Right renal cortex interstitium (tissue), 3 donors: ENCODE data around the gene PCNX2. TPM values are rescaled to one million over a fixed set of nuclear protein-coding genes. Genes with fewer than 3 reads are reported as not detected.
"Not testable (repeated sequence)": the region's sequence is repeated elsewhere in the genome, so short reads cannot be mapped to it uniquely, and the experiment has no call there.

Experiments
- DNase-seq, 3 donors: peaks; one replicate each; pipeline ENCODE4 v3.0.0-alpha.2; 2013; ENCODE audit warnings: low read depth in 3 of 3, low spot score in 2 of 3
- polyA plus RNA-seq, 3 donors: library from polyadenylated mRNA; unstranded; fragments of 120-200 nt; gene quantifications; one replicate each; pipeline ENCODE4 v1.2.1, GENCODE V29; 2013; ENCODE audit not compliant: insufficient read length in 3 of 3

Gene PCNX2
- polyA plus RNA-seq, 3 donors, result 9.4 to 13.1 (median 11.3) TPM

- DNase-seq, result no peak
Observed at GRCh38 chr1:233112186-233113008, 183.1 kb downstream of the PCNX2 start.

- no peak for DNase-seq
Observed at GRCh38 chr1:233111731-233112130, 183.8 kb downstream of the PCNX2 start.

DNA sequence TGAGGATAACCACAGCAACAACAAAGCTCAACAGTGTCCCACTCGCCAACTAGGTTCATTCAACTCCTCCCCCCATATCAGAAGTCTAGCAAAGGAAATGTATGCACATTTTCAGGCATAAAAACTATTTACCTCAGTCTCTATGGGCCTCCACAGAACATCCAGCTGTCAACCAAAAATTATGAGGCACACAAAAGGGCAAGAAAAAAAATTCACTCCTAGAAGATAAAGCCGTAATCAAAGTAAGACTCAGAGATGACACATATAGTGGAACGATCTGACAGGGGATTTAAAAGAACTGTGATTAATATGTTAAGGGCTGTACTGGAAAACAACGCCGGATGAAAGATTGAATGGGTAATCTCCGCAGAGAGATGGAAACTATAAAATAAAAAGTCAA, 186.4 kb downstream of the PCNX2 start:
- no peak for DNase-seq

DNA sequence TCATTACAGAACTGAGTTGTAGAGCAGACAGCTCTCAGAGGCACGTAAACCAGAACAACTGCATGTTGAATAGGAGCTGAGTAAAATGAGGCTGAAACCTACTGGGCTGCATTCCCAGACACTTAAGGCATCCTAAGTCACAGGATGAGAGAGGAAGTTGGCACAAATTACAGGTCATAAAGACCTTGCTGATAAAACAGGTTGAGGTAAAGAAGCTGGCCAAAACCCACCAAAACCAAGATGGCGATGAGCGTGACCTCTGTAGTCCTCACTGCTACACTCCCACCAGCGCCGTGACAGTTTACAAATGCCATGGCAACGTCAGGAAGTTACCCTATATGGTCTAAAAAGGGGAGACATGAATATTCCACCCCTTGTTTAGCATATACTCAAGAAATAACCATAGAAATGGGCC, 187.8 kb downstream of the PCNX2 start:
- DNase-seq, result not testable (repeated sequence)

DNA sequence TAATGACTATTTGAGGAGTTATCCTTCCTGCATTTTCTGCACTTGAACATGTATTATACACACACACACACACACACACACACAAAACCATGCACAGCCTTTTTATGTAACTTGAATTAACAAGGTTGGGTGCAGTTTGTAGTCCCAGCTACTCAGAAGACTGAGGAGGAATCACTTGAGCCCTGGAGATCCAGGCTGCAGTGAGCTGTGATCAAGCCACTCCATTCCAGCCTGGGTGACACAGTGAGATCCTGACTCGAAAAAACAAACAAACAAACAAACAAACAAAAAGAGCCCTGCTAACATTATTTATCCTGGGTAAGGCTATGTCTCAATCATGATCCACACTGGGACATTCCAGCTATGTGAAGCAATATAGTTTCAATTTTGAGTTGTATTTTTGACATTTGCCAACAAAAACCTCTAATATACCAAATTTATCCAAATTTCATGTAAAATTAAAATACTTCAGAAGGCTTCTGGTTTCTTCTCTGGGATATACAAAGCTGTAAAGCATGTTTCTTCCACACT, 188.3 kb downstream of the PCNX2 start:
- DNase-seq, result no peak

GRCh38 chr1:233105225-233105624, 190.3 kb downstream of the PCNX2 start:
- DNase-seq, result no peak

DNA sequence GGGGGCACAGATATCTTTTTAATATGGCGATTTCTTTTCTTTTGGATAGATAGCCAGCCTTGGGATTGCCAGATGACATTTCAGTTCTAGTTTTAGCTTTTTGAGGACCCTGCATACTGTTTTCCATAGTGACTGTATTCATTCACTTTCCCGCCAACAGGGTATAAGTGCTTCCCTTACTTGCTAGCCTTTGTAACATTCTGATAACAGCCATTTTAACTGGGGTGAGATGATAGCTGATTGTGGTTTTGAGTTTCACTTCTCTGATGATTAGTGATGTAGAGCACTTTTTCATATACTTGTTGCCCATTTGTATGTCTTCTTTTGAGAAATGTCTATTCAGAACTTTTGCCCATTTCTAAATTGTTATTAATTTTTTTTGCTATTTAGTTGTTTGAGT, 193.2 kb downstream of the PCNX2 start:
- DNase-seq, result no peak

- no peak for DNase-seq
Observed at GRCh38 chr1:233097959-233098580, 197.5 kb downstream of the PCNX2 start.

- DNase-seq, result no peak
Observed at GRCh38 chr1:233097546-233097945, 198.0 kb downstream of the PCNX2 start.

DNA sequence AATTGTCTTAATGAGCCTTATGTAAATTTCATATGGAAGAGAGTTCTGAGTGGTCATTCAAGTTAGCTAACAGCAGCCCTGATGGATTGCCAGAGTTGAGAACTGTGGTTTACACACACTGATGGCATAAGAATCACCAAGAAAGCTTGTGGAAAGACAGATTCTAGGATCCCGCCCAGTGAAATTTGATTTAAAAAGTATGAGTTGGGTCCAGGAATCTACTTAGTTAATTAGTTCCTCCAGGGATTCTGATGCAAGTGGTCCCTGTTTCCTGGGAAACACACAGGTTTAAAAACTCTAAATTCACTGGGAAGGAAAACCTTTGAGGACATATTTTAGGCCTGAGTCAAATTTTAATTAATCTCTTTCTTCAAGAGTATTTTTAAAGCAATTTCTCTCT, 200.8 kb downstream of the PCNX2 start:
- no peak for DNase-seq

GRCh38 chr1:233094269-233094668, 201.3 kb downstream of the PCNX2 start:
- no peak for DNase-seq

- DNase-seq, result no peak
Observed at GRCh38 chr1:233090746-233091494, 204.6 kb downstream of the PCNX2 start.

GRCh38 chr1:233089251-233089650, 206.3 kb downstream of the PCNX2 start:
- DNase-seq, result no peak

- DNase-seq, result no peak
Observed at GRCh38 chr1:233088613-233089012, 206.9 kb downstream of the PCNX2 start.

- peak in 1 of 3 donors; percentile 44 for DNase-seq
Observed at GRCh38 chr1:233086961-233087881, 208.3 kb downstream of the PCNX2 start.

GRCh38 chr1:233085566-233085965, 210.0 kb downstream of the PCNX2 start:
- DNase-seq, result no peak

GRCh38 chr1:233082778-233083550, 212.6 kb downstream of the PCNX2 start:
- DNase-seq, result no peak

GRCh38 chr1:233081735-233082134, 213.8 kb downstream of the PCNX2 start:
- DNase-seq, result no peak

GRCh38 chr1:233080827-233081226, 214.7 kb downstream of the PCNX2 start:
- DNase-seq, result not testable (repeated sequence)
